Measurements from ENCODE around the gene ZNF609.

GRCh38 chr15:64699751-64700388, 239.5 kb downstream of the ZNF609 start:
- TF ChIP-seq CTCF (optimal IDR thresholded peaks at IDR 0.05 in 1 of 3, IDR thresholded peaks at IDR 0.05 in 1 of 3, conservative IDR thresholded peaks at IDR 0.05 in 1 of 3; ENCODE audit: extremely low read depth in 1 of 3, insufficient read depth in 2 of 3, low read length in 3 of 3) (no peak), EZH2 (IDR thresholded peaks at IDR 0.05; ENCODE audit: low read length) (no peak)
